ENCODE measurements around the gene TRMT11.

Gene TRMT11

DNA sequence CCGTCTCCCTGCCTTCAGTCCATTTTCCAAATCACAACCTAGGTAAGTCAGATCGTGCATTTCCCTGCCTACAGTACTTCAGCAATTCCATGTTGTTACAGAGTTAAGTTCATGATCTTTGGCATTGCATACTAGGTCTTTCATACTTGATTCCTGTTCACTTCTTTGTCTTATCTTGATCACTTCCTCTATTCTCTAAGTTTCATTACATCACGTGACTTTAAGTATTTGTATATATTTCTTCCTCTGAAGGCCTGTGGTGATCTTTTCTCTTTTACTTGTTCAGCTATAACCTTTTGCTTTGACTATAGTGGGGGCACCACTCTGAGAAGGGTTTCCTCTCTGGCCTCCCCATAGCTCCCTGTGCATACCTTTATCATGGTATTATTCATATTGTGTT is 100.2 kb downstream of the TRMT11 start:
- no peaks in the 10 kb centered on the region for H3K4me1 ChIP-seq (ENCODE audit: control insufficient read depth in 1 of 2, insufficient read depth in 1 of 2, low read depth in 1 of 2, low read length in 1 of 2)
- no peaks in the 10 kb centered on the region for H3K9me3 ChIP-seq
- no peak overlapping the region for H3K4me3 ChIP-seq (ENCODE audit: low read depth in 1 of 2, low read length in 1 of 2)
- no peaks in the 10 kb centered on the region for H3K36me3 ChIP-seq
- no peaks in the 10 kb centered on the region for H3K27me3 ChIP-seq
- TF ChIP-seq, protein P1, sequence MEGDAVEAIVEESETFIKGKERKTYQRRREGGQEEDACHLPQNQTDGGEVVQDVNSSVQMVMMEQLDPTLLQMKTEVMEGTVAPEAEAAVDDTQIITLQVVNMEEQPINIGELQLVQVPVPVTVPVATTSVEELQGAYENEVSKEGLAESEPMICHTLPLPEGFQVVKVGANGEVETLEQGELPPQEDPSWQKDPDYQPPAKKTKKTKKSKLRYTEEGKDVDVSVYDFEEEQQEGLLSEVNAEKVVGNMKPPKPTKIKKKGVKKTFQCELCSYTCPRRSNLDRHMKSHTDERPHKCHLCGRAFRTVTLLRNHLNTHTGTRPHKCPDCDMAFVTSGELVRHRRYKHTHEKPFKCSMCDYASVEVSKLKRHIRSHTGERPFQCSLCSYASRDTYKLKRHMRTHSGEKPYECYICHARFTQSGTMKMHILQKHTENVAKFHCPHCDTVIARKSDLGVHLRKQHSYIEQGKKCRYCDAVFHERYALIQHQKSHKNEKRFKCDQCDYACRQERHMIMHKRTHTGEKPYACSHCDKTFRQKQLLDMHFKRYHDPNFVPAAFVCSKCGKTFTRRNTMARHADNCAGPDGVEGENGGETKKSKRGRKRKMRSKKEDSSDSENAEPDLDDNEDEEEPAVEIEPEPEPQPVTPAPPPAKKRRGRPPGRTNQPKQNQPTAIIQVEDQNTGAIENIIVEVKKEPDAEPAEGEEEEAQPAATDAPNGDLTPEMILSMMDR (IDR thresholded peaks at IDR 0.05): no peak
- no peak overlapping the region for H3K27ac ChIP-seq

Measured in neutrophil (primary cell).